Astrocyte (in vitro differentiated cells and primary cell): Measurements from ENCODE around the gene ADAM33. TPM values are rescaled to one million over a fixed set of nuclear protein-coding genes. Genes with fewer than 3 reads are reported as not detected.

Experiments used
- DNase-seq: peaks from one replicate; pipeline ENCODE4 v3.0.0-alpha.2; 2010; ENCODE audit warnings: low read depth
- FAIRE-seq: peaks from 2 replicates; lab custom pipeline; 2011; peaks lifted over from hg19 to GRCh38; lab: Jason Lieb, UNC
- H2AFZ ChIP-seq: 2 replicates; pipeline ENCODE4 v1.6.0; 2012; ENCODE audit warnings: low read depth, low read length, inconsistent platforms
- H3K27ac ChIP-seq: 2 replicates; pipeline ENCODE4 v1.5.1; 2011; ENCODE audit warnings: low read depth, low read length, inconsistent platforms
- H3K27me3 ChIP-seq: 2 replicates; pipeline ENCODE4 v1.6.0; 2011; ENCODE audit warnings: low read length, inconsistent platforms; ENCODE audit not compliant: insufficient read depth
- H3K36me3 ChIP-seq: 2 replicates; pipeline ENCODE4 v1.5.1; 2011; ENCODE audit warnings: low read length, inconsistent platforms; ENCODE audit not compliant: insufficient read depth
- H3K4me1 ChIP-seq: 2 replicates; pipeline ENCODE4 v1.5.1; 2011; ENCODE audit warnings: low read length, inconsistent platforms; ENCODE audit not compliant: insufficient read depth
- H3K4me2 ChIP-seq: 2 replicates; pipeline ENCODE4 v1.6.0; 2012; ENCODE audit warnings: low read length, inconsistent platforms
- H3K4me3 ChIP-seq: 2 replicates; pipeline ENCODE4 v1.5.1; 2011; ENCODE audit warnings: low read depth, mild to moderate bottlenecking, low read length, inconsistent platforms; ENCODE audit not compliant: insufficient read depth
- H3K79me2 ChIP-seq: 2 replicates; pipeline ENCODE4 v1.6.0; 2012; ENCODE audit warnings: mild to moderate bottlenecking, low read length, inconsistent platforms; ENCODE audit not compliant: insufficient read depth
- H3K9ac ChIP-seq: 2 replicates; pipeline ENCODE4 v1.6.0; 2012; ENCODE audit warnings: mild to moderate bottlenecking, low read length, inconsistent platforms
- H3K9me3 ChIP-seq: 2 replicates; pipeline ENCODE4 v1.5.1; 2012; ENCODE audit warnings: low read depth, mild to moderate bottlenecking, low read length, inconsistent platforms; ENCODE audit not compliant: insufficient read depth
- H4K20me1 ChIP-seq: 2 replicates; pipeline ENCODE4 v1.6.0; 2012; ENCODE audit warnings: low read length, inconsistent platforms; ENCODE audit not compliant: insufficient read depth
- H3K27ac Mint-ChIP-seq: one replicate; pipeline ENCODE4 v1.8.0; 2021; ENCODE audit warnings: mild to moderate bottlenecking, mixed read lengths; ENCODE audit not compliant: unreplicated experiment
- H3K27me3 Mint-ChIP-seq: one replicate; pipeline ENCODE4 v1.8.0; 2021; ENCODE audit warnings: low read depth, mixed read lengths; ENCODE audit not compliant: unreplicated experiment
- H3K36me3 Mint-ChIP-seq: one replicate; pipeline ENCODE4 v1.8.0; 2021; ENCODE audit warnings: low read depth, mixed read lengths; ENCODE audit not compliant: unreplicated experiment
- H3K4me1 Mint-ChIP-seq: one replicate; pipeline ENCODE4 v1.8.0; 2021; ENCODE audit warnings: low read depth, mixed read lengths; ENCODE audit not compliant: unreplicated experiment
- H3K4me3 Mint-ChIP-seq: one replicate; pipeline ENCODE4 v1.8.0; 2021; ENCODE audit warnings: mild to moderate bottlenecking, moderate library complexity, mixed read lengths; ENCODE audit not compliant: unreplicated experiment
- H3K9me3 Mint-ChIP-seq: one replicate; pipeline ENCODE4 v1.8.0; 2021; ENCODE audit warnings: mild to moderate bottlenecking, mixed read lengths; ENCODE audit not compliant: unreplicated experiment
- CTCF ChIP-seq: IDR thresholded peaks from 2 replicates; pipeline ENCODE4 v1.5.1; 2011; ENCODE audit warnings: low read depth, mild to moderate bottlenecking, inconsistent platforms, low read length, moderate library complexity; ENCODE audit not compliant: insufficient read depth
- EZH2 ChIP-seq: IDR thresholded peaks from 2 replicates; pipeline ENCODE4 v1.6.1; 2012; ENCODE audit warnings: mild to moderate bottlenecking, low read length, inconsistent platforms; ENCODE audit not compliant: insufficient read depth
- total RNA-seq: library from RNA; stranded (reverse); gene quantifications from 2 replicates; pipeline ENCODE4 v1.2.1, GENCODE V29; 2021

ADAM33 gene
- total RNA-seq, 1 donor from 2014 or later = 3.0 TPM

GRCh38 chr20:3633913-3634478 is 47.8 kb downstream of the ADAM33 start:
- peaks cover 17% of the 10 kb centered on the region for H3K36me3 Mint-ChIP-seq
- no peak overlapping the region for H3K4me2 ChIP-seq
- no peak overlapping the region for H3K9ac ChIP-seq
- no peaks in the 10 kb centered on the region for H3K27me3 Mint-ChIP-seq
- no peaks in the 10 kb centered on the region for H3K9me3 ChIP-seq
- no peaks in the 10 kb centered on the region for H3K36me3 ChIP-seq
- H3K4me1 Mint-ChIP-seq = peaks cover 17% of the 10 kb centered on the region
- no peak for TF ChIP-seq CTCF
- TF ChIP-seq EZH2 = no peak
- H4K20me1 ChIP-seq = no peaks in the 10 kb centered on the region
- H3K79me2 ChIP-seq = no peaks in the 10 kb centered on the region
- no peak overlapping the region for H3K27ac ChIP-seq
- FAIRE-seq = no peak
- H3K4me3 ChIP-seq = no peak overlapping the region
- H3K4me1 ChIP-seq = no peaks in the 10 kb centered on the region
- peaks cover 1% of the 10 kb centered on the region for H3K9me3 Mint-ChIP-seq
- DNase-seq = no peak
- no peak overlapping the region for H3K27ac Mint-ChIP-seq
- H3K4me3 Mint-ChIP-seq = no peak overlapping the region
- no peak overlapping the region for H2AFZ ChIP-seq
- H3K27me3 ChIP-seq = no peaks in the 10 kb centered on the region

- peaks cover 17% of the 10 kb centered on the region for H3K4me1 Mint-ChIP-seq
- H3K4me3 Mint-ChIP-seq = no peak overlapping the region
- H3K27me3 Mint-ChIP-seq = no peaks in the 10 kb centered on the region
- FAIRE-seq = no peak
- TF ChIP-seq EZH2 (no peak), CTCF (no peak)
- no peaks in the 10 kb centered on the region for H3K27me3 ChIP-seq
- H3K27ac ChIP-seq = no peak overlapping the region
- H3K4me2 ChIP-seq = no peak overlapping the region
- no peak for DNase-seq
- no peaks in the 10 kb centered on the region for H3K36me3 ChIP-seq
- peaks cover 2% of the 10 kb centered on the region for H3K9me3 Mint-ChIP-seq
- no peak overlapping the region for H3K4me3 ChIP-seq
- H3K36me3 Mint-ChIP-seq = peaks cover 16% of the 10 kb centered on the region
- H4K20me1 ChIP-seq = no peaks in the 10 kb centered on the region
- H3K9ac ChIP-seq = no peak overlapping the region
- H3K4me1 ChIP-seq = no peaks in the 10 kb centered on the region
- H2AFZ ChIP-seq = no peak overlapping the region
- no peak overlapping the region for H3K27ac Mint-ChIP-seq
- no peaks in the 10 kb centered on the region for H3K79me2 ChIP-seq
- no peaks in the 10 kb centered on the region for H3K9me3 ChIP-seq
Observed at GRCh38 chr20:3632311-3633004, 49.4 kb downstream of the ADAM33 start.

- no peak overlapping the region for H2AFZ ChIP-seq
- no peak overlapping the region for H3K27ac ChIP-seq
- no peak overlapping the region for H3K27ac Mint-ChIP-seq
- H4K20me1 ChIP-seq = no peaks in the 10 kb centered on the region
- H3K9ac ChIP-seq = no peak overlapping the region
- H3K4me2 ChIP-seq = no peak overlapping the region
- H3K4me3 ChIP-seq = no peak overlapping the region
- no peak overlapping the region for H3K4me3 Mint-ChIP-seq
- DNase-seq (no peak), FAIRE-seq (no peak)
- peaks cover 2% of the 10 kb centered on the region for H3K9me3 Mint-ChIP-seq
- H3K36me3 Mint-ChIP-seq = peaks cover 20% of the 10 kb centered on the region
- H3K36me3 ChIP-seq = no peaks in the 10 kb centered on the region
- no peaks in the 10 kb centered on the region for H3K9me3 ChIP-seq
- no peak for TF ChIP-seq EZH2
- no peak for TF ChIP-seq CTCF
- no peaks in the 10 kb centered on the region for H3K4me1 ChIP-seq
- no peaks in the 10 kb centered on the region for H3K79me2 ChIP-seq
- H3K27me3 ChIP-seq = no peaks in the 10 kb centered on the region
- H3K4me1 Mint-ChIP-seq = peaks cover 17% of the 10 kb centered on the region
- no peaks in the 10 kb centered on the region for H3K27me3 Mint-ChIP-seq
Observed at GRCh38 chr20:3631534-3631933, 50.3 kb downstream of the ADAM33 start.
